SU-DHL-6 (cell line): ENCODE measurements around the gene CRY2.

Experiments
- H2AFZ ChIP-seq: fragments of 200-600 bp; sonication (generic); 2 replicates; pipeline ENCODE4 v1.6.1; 2014; ENCODE audit warnings: low read depth, mild to moderate bottlenecking, moderate library complexity, mixed read lengths, antibody characterized with exemption, low read length; ENCODE audit not compliant: severe bottlenecking
- H3F3A ChIP-seq: fragments of 200-600 bp; shearing (Covaris generic); 2 replicates; pipeline ENCODE4 v1.6.0; 2016; ENCODE audit warnings: antibody characterized with exemption, mild to moderate bottlenecking; ENCODE audit not compliant: insufficient read depth
- H3K27ac ChIP-seq: fragments of 200-600 bp; sonication (generic); 2 replicates; pipeline ENCODE4 v1.5.1; 2016; ENCODE audit warnings: low read depth, mild to moderate bottlenecking, low read length, moderate library complexity, mixed read lengths
- H3K27me3 ChIP-seq: fragments of 200-600 bp; sonication (generic), shearing (Covaris generic); 2 replicates; pipeline ENCODE4 v1.6.0; 2014; ENCODE audit warnings: mild to moderate bottlenecking, low read length
- H3K36me3 ChIP-seq: fragments of 200-600 bp; sonication (generic); 2 replicates; pipeline ENCODE4 v1.6.1; 2014; ENCODE audit warnings: mild to moderate bottlenecking, low read length, mixed read lengths
- H3K4me2 ChIP-seq: fragments of 300-600, 200-600 bp; shearing (Covaris generic), sonication (generic); 2 replicates; pipeline ENCODE4 v1.6.0; 2014; ENCODE audit warnings: low read length, low read depth, mild to moderate bottlenecking; ENCODE audit not compliant: poor library complexity, severe bottlenecking
- H3K4me3 ChIP-seq: fragments of 200-600 bp; sonication (generic); 2 replicates; pipeline ENCODE4 v1.5.1; 2014; ENCODE audit warnings: antibody characterized with exemption, low read length, mild to moderate bottlenecking, mixed read lengths; ENCODE audit not compliant: insufficient read depth, poor library complexity, severe bottlenecking
- H3K79me2 ChIP-seq: fragments of 200-600 bp; sonication (generic); 2 replicates; pipeline ENCODE4 v1.6.1; 2014; ENCODE audit warnings: mild to moderate bottlenecking, low read length, moderate library complexity; ENCODE audit not compliant: insufficient read depth
- H3K9ac ChIP-seq: fragments of 200-600 bp; sonication (generic); 2 replicates; pipeline ENCODE4 v1.7.0; 2014; ENCODE audit warnings: mild to moderate bottlenecking, low read length
- H3K9me2 ChIP-seq: fragments of 200-600 bp; sonication (generic); replicated peaks from 2 replicates; pipeline ENCODE4 v1.6.1; 2014; ENCODE audit warnings: low read length; ENCODE audit not compliant: insufficient read depth
- H3K9me3 ChIP-seq: fragments of 200-600 bp; sonication (generic); 2 replicates; pipeline ENCODE4 v1.6.1; 2014; ENCODE audit warnings: low read length, mixed read lengths; ENCODE audit not compliant: insufficient read depth
- H4K20me1 ChIP-seq: fragments of 200-600 bp; sonication (generic); 2 replicates; pipeline ENCODE4 v1.6.1; 2014; ENCODE audit warnings: low read depth, mild to moderate bottlenecking, antibody characterized with exemption, low read length, moderate library complexity, mixed read lengths
- EZH2phosphoT487 ChIP-seq: fragments of 200-600 bp; sonication (generic), shearing (Covaris generic); conservative IDR thresholded peaks from 2 replicates; pipeline ENCODE4 v1.6.1; 2018; ENCODE audit warnings: mild to moderate bottlenecking, antibody characterized with exemption, low read length, moderate library complexity, mixed read lengths
- TF ChIP-seq, protein P1 (sequence below): fragments of 200-600 bp; sonication (generic); IDR thresholded peaks from one replicate; pipeline ENCODE4 v1.5.1; 2017; ENCODE audit warnings: antibody characterized with exemption, mild to moderate bottlenecking, low read length, moderate library complexity; ENCODE audit not compliant: insufficient read depth, poor library complexity, severe bottlenecking

Gene CRY2

DNA sequence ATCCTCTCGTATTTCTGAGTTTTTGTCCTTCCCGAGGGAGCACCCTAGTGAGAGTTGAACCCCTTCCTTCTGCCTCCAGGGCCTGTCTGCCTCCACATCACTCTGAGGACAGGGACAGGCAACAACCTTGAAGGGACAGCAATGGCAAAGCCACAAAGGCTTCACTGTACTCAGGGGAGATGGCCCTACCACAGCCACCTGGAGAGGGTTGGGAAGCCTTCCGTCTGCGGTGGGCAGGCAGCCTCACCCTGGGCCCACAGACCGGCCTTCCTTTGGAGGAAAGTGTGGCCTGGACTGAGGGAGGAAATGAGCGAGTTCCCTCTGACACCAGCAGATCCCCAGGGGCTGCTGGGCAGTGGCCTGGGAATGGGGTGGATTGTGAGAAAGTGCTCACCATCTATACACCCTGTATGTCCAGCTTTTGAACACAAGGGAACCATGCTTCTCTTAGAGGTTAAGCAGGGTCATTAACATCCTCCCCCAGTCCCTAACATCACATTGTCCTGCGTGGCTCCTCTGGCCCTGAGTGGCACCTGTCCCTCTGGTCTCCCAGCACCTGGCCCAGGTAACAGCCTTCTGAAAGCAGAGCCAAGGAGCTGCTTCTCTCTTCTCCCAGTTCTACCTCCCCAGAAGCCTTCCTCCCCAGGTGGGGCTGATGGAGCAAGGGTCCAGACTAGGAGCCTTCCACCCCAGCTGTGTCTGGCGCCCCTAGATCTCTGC is 35.5 kb upstream of the CRY2 start:
- H3K9me2 ChIP-seq: no peaks in the 10 kb centered on the region
- H3F3A ChIP-seq: 0 out of 2 replicates have a peak, but pooled peaks cover 4% of the 10 kb centered on the region
- no peak overlapping the region for H2AFZ ChIP-seq
- no peaks in the 10 kb centered on the region for H3K9me3 ChIP-seq
- H3K9ac ChIP-seq: no peak overlapping the region
- H3K79me2 ChIP-seq: no peaks in the 10 kb centered on the region
- TF ChIP-seq EZH2phosphoT487: no peak
- TF ChIP-seq, protein P1, sequence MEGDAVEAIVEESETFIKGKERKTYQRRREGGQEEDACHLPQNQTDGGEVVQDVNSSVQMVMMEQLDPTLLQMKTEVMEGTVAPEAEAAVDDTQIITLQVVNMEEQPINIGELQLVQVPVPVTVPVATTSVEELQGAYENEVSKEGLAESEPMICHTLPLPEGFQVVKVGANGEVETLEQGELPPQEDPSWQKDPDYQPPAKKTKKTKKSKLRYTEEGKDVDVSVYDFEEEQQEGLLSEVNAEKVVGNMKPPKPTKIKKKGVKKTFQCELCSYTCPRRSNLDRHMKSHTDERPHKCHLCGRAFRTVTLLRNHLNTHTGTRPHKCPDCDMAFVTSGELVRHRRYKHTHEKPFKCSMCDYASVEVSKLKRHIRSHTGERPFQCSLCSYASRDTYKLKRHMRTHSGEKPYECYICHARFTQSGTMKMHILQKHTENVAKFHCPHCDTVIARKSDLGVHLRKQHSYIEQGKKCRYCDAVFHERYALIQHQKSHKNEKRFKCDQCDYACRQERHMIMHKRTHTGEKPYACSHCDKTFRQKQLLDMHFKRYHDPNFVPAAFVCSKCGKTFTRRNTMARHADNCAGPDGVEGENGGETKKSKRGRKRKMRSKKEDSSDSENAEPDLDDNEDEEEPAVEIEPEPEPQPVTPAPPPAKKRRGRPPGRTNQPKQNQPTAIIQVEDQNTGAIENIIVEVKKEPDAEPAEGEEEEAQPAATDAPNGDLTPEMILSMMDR: no peak
- no peak overlapping the region for H3K27ac ChIP-seq
- no peaks in the 10 kb centered on the region for H3K27me3 ChIP-seq
- no peaks in the 10 kb centered on the region for H3K36me3 ChIP-seq
- no peak overlapping the region for H3K4me2 ChIP-seq
- no peak overlapping the region for H3K4me3 ChIP-seq
- no peaks in the 10 kb centered on the region for H4K20me1 ChIP-seq

DNA sequence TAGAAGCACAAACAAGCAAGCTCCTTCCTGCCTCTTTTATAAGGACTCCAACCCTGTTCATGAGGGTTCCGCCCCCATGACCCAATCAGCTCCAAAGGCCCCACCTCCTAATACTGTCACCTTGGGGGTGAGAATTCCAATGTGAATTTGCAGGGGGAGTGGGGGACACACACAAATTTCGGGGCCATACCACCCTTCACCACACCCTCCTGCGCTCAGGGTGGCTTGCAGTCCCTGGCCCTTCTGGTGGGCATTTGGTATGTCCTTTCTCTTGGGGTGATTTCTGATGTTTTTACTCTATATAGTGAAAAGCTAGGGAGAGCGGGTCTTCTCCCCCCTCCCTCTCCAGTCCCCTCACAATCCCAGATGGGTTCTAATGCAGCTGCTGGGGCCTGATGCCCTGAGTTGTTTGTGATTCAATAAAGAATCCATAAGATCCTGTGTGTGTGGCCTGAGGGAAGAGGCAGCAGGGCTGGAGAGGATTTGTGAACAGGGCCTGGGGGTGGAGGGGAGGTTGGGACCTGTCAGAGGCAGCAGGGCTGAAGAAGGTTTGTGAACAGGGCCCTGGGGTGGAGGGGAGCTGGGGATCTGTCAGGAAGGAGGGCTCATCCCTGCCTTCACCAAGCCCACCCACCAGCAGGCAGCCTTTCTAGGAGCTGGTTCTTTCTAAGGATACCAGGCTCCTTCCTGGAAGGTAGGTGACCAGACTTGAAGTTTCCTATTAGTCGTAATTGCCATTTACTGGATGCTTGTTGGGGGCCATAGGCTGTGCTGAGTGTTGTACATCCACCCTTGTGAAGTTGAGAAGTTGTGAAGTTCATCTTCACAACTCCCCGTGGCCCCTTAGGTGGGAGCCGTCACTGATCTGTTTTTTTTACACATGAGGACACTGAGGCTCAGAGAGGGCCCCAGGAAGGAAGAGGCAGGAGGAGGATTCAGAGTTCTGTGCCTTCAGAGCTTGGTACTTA is 34.4 kb upstream of the CRY2 start:
- Histone ChIP-seq H3K9me3 (no peaks in the 10 kb centered on the region), H3K36me3 (no peaks in the 10 kb centered on the region), H3K79me2 (no peaks in the 10 kb centered on the region), H3F3A (0 out of 2 replicates have a peak, but pooled peaks cover 4% of the 10 kb centered on the region), H3K27me3 (no peaks in the 10 kb centered on the region), H3K9me2 (no peaks in the 10 kb centered on the region), H3K9ac (no peak overlapping the region), H3K4me3 (no peak overlapping the region), H4K20me1 (no peaks in the 10 kb centered on the region), H2AFZ (no peak overlapping the region), H3K4me2 (no peak overlapping the region), H3K27ac (no peak overlapping the region)
- TF ChIP-seq EZH2phosphoT487: no peak
- TF ChIP-seq, protein P1: no peak

DNA sequence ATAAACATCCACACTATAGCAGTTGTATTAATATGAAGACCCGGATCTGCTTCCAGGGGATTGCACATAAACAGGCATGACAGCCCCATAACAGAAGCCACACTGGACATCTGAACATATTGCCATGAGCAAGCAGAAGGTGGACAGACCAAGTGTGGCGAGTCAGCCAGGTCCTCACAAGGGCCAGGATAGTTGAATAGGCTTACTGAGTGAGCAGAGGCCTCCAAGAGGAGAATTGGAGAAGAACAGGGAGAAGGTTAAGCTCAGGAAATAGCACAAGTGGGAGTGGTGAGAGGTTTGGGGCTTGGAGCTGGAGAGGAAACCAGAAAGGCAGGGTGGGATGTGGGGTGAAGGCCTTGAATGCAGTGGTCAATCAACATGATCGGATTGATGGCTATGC is 31.5 kb upstream of the CRY2 start:
- no peak overlapping the region for H3K9ac ChIP-seq
- no peaks in the 10 kb centered on the region for H3K9me2 ChIP-seq
- H3K4me2 ChIP-seq: no peak overlapping the region

More for the DNA sequence above, 31.5 kb upstream of the CRY2 start:
- Histone ChIP-seq H4K20me1 (no peaks in the 10 kb centered on the region), H3K27ac (no peak overlapping the region), H3F3A (0 out of 2 replicates have a peak, but pooled peaks cover 4% of the 10 kb centered on the region), H3K4me3 (no peak overlapping the region), H3K36me3 (no peaks in the 10 kb centered on the region), H3K79me2 (no peaks in the 10 kb centered on the region), H2AFZ (no peak overlapping the region), H3K9me3 (no peaks in the 10 kb centered on the region), H3K27me3 (no peaks in the 10 kb centered on the region)
- TF ChIP-seq, protein P1: no peak
- TF ChIP-seq EZH2phosphoT487: no peak
